ENCODE results near the gene ARHGAP22. TPM values are rescaled to one million over a fixed set of nuclear protein-coding genes. Genes with fewer than 3 reads are reported as not detected.

Gene ARHGAP22
- polyA plus RNA-seq, 3 donors, result 1.5 to 7.8 (median 1.9) TPM

- Mint-ChIP-seq H3K27me3 (ENCODE audit: low read depth in 3 of 3) (peaks cover 4 to 19% (median 9%) of the 10 kb centered on the region in 3 donors), H3K27ac (peak overlapping the region; percentile 93 to 98 (median 96)), H3K4me1 (peaks cover 51% of the 10 kb centered on the region), H3K36me3 (peaks cover 0 to 3% of the 10 kb centered on the region in 2 donors), H3K4me3 (peak overlapping the region; percentile 10 to 77), H3K9me3 (peaks cover 0 to 3% (median 0%) of the 10 kb centered on the region in 7 donors)
- DNase-seq, result peak; percentile 92 to 98 (median 98)
- Histone ChIP-seq H3K9ac (ENCODE audit: insufficient read depth, low read length, poor library complexity, severe bottlenecking) (peak overlapping the region; percentile 66), H3K27ac (ENCODE audit: low read depth in 1 of 2, low read length in 2 of 2) (peak overlapping the region; percentile 84 to 95), H3K36me3 (replicated peaks in 1 of 2; ENCODE audit: control insufficient read depth in 1 of 2, insufficient read depth in 2 of 2, low read length in 2 of 2) (no peaks in the 10 kb centered on the region), H3K27me3 (ENCODE audit: control insufficient read depth in 2 of 2, insufficient read depth in 2 of 2, low read length in 2 of 2) (peaks cover 0 to 3% of the 10 kb centered on the region in 2 donors), H3K4me3 (replicated peaks in 1 of 3; ENCODE audit: low read depth in 2 of 3, low read length in 3 of 3) (peak overlapping the region in 1 of 3 experiments; percentile 37), H3K9me3 (replicated peaks in 1 of 2; ENCODE audit: control insufficient read depth in 1 of 2, insufficient read depth in 1 of 2, low read length in 2 of 2) (no peaks in the 10 kb centered on the region), H3K4me2 (replicated peaks; ENCODE audit: extremely low read depth, low read length, poor library complexity, severe bottlenecking) (peak overlapping the region; percentile 51), H3K79me2 (ENCODE audit: insufficient read depth, low read length) (no peaks in the 10 kb centered on the region), H3K4me1 (ENCODE audit: control insufficient read depth in 1 of 2, insufficient read depth in 2 of 2, low read length in 2 of 2) (peaks cover 56 to 61% of the 10 kb centered on the region in 2 donors), H4K20me1 (ENCODE audit: insufficient read depth, low read length) (no peaks in the 10 kb centered on the region), H2AFZ (ENCODE audit: insufficient read depth, low read depth, low read length, poor library complexity, severe bottlenecking) (no peak overlapping the region)
- TF ChIP-seq, protein P1, sequence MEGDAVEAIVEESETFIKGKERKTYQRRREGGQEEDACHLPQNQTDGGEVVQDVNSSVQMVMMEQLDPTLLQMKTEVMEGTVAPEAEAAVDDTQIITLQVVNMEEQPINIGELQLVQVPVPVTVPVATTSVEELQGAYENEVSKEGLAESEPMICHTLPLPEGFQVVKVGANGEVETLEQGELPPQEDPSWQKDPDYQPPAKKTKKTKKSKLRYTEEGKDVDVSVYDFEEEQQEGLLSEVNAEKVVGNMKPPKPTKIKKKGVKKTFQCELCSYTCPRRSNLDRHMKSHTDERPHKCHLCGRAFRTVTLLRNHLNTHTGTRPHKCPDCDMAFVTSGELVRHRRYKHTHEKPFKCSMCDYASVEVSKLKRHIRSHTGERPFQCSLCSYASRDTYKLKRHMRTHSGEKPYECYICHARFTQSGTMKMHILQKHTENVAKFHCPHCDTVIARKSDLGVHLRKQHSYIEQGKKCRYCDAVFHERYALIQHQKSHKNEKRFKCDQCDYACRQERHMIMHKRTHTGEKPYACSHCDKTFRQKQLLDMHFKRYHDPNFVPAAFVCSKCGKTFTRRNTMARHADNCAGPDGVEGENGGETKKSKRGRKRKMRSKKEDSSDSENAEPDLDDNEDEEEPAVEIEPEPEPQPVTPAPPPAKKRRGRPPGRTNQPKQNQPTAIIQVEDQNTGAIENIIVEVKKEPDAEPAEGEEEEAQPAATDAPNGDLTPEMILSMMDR (IDR thresholded peaks at IDR 0.05), result no peak
- 37% methylated on average over 7 of the region's 8 CpGs for WGBS (ENCODE audit: insufficient coverage)
- intact Hi-C loops (cut with micrococcal nuclease), result loop anchor here (2.0 to 10.0 kb wide), 4 partner anchors 18 to 54 kb away; no protein-coding TSS in a partner anchor
Measured at GRCh38 chr10:48606530-48607355, 1.9 kb upstream of the ARHGAP22 start.

DNA sequence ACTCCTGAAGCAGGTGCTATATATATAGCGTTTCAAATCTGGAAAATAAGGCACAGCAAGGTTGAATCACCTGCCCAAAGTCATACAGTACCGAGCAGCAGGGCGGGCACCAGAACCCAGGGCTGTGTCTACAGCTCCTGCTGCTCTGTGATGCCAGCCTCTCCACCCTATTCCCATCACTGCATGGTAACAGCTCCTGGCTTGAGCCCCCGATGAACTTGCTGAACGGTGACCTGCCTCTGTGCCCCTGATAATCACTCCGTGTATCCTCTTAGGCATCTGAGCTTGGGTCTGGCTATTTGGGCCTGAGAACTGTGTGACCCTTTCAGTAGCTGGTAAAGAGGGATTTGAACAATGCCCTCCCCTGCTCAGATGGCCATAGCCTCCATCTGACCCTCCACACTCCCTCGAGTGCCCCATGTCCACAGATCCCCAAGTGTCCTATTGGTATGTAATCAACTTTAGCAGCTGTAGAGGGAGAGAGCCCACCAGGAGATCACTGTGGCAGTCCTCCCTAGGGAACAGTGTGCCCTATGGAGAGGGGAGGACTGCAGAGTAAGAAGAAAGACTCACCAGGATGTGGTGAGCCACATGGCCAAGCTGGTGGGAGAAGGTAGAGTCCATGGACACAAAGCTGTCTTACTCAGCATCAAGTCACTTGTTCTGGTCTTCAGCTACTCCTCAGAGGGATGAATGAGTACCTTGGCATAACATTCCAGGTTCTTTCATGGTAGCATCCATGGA lies 1.1 kb upstream of the ARHGAP22 start:
- Histone ChIP-seq H3K9ac (ENCODE audit: insufficient read depth, low read length, poor library complexity, severe bottlenecking) (peak overlapping the region; percentile 66), H4K20me1 (ENCODE audit: insufficient read depth, low read length) (no peaks in the 10 kb centered on the region), H3K9me3 (replicated peaks in 1 of 2; ENCODE audit: control insufficient read depth in 1 of 2, insufficient read depth in 1 of 2, low read length in 2 of 2) (no peaks in the 10 kb centered on the region), H3K4me1 (ENCODE audit: control insufficient read depth in 1 of 2, insufficient read depth in 2 of 2, low read length in 2 of 2) (peaks cover 52 to 53% of the 10 kb centered on the region in 2 donors), H2AFZ (ENCODE audit: insufficient read depth, low read depth, low read length, poor library complexity, severe bottlenecking) (no peak overlapping the region), H3K4me2 (replicated peaks; ENCODE audit: extremely low read depth, low read length, poor library complexity, severe bottlenecking) (no peak overlapping the region), H3K36me3 (replicated peaks in 1 of 2; ENCODE audit: control insufficient read depth in 1 of 2, insufficient read depth in 2 of 2, low read length in 2 of 2) (no peaks in the 10 kb centered on the region), H3K27ac (ENCODE audit: low read depth in 1 of 2, low read length in 2 of 2) (peak overlapping the region; percentile 84 to 95), H3K4me3 (replicated peaks in 1 of 3; ENCODE audit: low read depth in 2 of 3, low read length in 3 of 3) (no peak overlapping the region), H3K79me2 (ENCODE audit: insufficient read depth, low read length) (no peaks in the 10 kb centered on the region), H3K27me3 (ENCODE audit: control insufficient read depth in 2 of 2, insufficient read depth in 2 of 2, low read length in 2 of 2) (peaks cover 0 to 3% of the 10 kb centered on the region in 2 donors)
- TF ChIP-seq, protein P1 (IDR thresholded peaks at IDR 0.05), result no peak
- H3K27ac Mint-ChIP-seq, result peak overlapping the region; percentile 93 to 98 (median 96)
- no peak overlapping the region for H3K4me3 Mint-ChIP-seq
- DNase-seq, result peak in 2 of 3 donors; percentile 18 to 52
- peaks cover 45% of the 10 kb centered on the region for H3K4me1 Mint-ChIP-seq
- WGBS (ENCODE audit: insufficient coverage), result 100% methylated on average over 2 of the region's 7 CpGs
- intact Hi-C loops (cut with micrococcal nuclease), result loop anchor here (2.0 to 10.0 kb wide), 4 partner anchors 19 to 54 kb away; no protein-coding TSS in a partner anchor
- peaks cover 4 to 19% (median 9%) of the 10 kb centered on the region in 3 donors for H3K27me3 Mint-ChIP-seq (ENCODE audit: low read depth in 3 of 3)
- peaks cover 0 to 3% of the 10 kb centered on the region in 2 donors for H3K36me3 Mint-ChIP-seq
- H3K9me3 Mint-ChIP-seq, result peaks cover 0 to 3% (median 0%) of the 10 kb centered on the region in 7 donors

All from CD14-positive monocyte (primary cell).